Anterior cingulate cortex (tissue), 58 donors: ENCODE data around the gene CEP70.

Experiments
- DNase-seq, 58 donors: peaks; one replicate each; lab custom pipeline; 2025; lab: John Stamatoyannopoulos, UW

CEP70 gene

GRCh38 chr3:138473391-138473790 is 120.7 kb downstream of the CEP70 start:
- no peak for DNase-seq

- no peak for DNase-seq
Measured at GRCh38 chr3:138472141-138472825, 121.8 kb downstream of the CEP70 start.

DNA sequence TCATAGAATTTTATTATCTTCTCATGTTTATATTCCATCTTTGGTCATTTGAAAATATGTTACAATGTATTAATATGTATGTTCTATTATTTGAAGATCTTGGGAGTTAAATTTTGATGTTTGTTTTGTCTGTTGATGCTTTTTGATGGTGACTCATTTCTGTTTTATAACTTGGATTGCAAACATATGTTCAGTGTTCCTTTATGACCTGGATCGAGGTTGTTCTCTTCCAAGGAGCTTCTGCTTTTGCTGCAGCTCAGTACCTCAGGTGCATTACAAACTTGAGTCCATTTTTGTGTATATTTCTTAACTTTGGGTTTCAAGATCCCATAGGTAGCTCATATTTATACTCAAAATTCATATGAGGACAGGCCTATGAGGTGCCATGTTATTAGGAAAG is 122.6 kb downstream of the CEP70 start:
- DNase-seq = no peak

GRCh38 chr3:138470687-138471086 is 123.4 kb downstream of the CEP70 start:
- DNase-seq = no peak

- no peak for DNase-seq
Measured at GRCh38 chr3:138469874-138470273, 124.2 kb downstream of the CEP70 start.

DNA sequence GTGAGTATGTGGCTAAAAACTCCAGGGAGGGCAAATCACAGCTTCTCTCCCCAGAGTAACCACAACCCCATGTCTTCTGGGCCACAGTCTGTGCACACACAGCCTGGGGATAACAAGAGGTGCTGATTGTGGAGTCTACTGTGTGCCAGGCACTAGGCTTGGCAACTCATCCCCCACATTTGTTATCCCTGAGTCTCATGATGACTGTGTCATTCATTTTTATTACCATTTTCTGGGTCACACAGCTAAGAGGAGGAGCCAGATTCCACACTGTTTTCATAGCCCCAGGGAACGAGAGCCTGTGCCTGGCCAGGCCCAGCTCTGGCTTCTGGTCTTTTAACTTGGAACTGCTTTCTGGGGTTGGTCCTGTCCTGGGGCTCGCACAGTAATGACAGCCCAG is 125.2 kb downstream of the CEP70 start:
- no peak for DNase-seq

DNA sequence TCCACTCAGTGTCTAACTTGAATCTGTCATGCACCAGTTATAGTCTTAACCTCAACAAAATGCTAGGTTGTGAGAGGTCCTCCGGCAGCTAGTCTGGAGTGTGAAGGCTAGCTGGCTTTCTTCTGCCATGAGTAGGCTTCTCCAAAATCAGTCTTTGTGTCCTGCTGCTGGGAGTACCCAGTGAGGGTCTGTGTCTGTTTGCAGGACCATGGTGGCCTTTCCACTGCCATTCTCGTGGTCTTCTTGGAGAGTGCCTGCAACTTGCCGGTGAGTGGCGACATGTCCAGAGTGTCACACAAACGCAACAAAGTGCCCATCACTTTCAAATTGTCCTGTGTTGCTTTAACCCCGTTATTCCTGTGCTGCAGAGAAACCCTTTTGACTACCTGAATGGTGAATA is 125.6 kb downstream of the CEP70 start:
- no peak for DNase-seq

GRCh38 chr3:138467931-138468330 is 126.1 kb downstream of the CEP70 start:
- no peak for DNase-seq

DNA sequence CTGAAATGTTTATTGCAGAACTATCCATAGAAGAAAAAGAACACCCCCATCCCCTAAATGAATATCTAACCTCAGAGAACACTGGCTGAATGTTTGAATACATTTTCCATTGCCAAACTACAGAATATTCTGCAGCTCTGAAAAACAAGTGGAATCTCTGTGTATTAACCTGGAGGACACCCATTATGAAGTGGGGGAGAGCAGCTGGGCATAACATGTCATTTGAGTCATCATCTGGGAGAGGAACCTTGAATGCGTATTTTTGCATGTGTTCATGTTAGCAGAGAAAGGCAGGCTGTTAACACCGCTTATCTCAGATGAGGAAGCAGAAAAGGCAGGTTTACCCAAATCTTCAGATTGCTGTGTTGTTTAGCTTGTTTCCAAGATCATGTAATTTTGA is 128.1 kb downstream of the CEP70 start:
- DNase-seq = no peak

GRCh38 chr3:138465451-138465850 is 128.6 kb downstream of the CEP70 start:
- DNase-seq = no peak

DNA sequence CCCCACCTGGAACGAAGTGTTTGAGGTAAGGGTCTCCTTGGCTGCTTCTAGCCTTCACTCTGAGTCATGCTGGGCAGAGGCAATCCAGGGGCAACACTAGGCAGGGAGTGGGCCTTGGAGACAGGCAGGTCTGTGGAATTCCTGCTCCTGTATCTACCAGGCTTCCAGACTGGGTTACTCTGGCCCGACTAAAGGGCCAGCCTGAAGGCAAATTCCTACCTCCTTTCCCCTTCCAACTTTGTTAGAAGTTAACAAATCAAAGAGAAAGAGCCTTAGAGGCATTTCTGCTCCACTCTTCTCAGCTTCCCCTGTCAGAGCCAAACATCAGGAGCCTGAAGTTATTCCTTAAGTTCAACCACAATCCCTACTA is 129.6 kb downstream of the CEP70 start:
- DNase-seq = no peak

DNA sequence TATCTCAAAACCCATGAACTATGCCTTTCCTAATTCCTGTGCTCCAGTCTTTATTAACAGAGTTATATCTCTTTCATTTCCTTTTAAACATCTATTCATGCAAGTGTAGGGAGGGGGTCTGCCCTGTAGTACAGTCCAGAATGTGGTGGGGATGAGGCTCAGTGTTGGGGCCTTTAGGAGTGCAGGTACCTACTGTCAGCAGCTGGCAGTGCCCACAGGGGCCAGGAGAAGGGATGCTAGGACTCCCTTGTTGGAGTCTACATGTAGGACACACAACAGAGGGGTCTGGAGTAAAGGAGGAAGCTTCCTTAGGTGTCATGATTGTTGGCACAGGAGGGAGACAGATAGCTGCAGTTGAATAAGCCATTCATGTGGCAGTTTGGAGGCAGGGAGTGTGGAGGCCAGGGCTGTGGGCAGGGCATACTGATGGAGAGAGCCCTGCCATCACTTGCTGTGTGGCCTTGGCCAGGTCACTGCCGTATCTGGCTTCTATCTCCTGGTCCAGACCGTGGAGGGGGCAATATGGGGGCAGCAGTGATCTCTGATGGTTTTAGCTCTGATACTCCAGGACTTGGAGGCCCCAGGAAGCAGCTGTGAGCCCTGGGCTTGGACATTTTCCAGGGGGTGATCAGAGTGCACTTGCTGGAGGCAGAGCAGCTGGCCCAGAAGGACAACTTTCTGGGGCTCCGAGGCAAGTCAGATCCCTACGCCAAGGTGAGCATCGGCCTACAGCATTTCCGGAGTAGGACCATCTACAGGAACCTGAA is 130.2 kb downstream of the CEP70 start:
- no peak for DNase-seq

DNA sequence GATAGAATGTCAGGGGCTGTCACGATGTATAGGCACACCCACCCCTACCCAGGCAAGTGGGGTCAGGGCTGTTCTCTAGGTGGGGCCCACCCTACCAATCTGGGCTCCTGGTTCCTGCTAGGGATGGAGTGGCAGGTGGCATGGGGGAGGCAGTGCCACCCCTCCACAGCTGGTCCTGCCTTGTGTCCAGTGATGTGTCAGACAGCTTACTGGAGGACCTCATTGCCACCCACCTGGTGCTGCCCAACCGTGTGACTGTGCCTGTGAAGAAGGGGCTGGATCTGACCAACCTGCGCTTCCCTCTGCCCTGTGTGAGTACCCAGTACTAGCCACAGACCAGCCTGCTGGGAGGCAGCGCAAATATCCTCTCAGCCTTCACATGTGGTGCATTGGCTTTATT is 132.2 kb downstream of the CEP70 start:
- no peak for DNase-seq

- no peak for DNase-seq
Measured at GRCh38 chr3:138461246-138461645, 132.8 kb downstream of the CEP70 start.

DNA sequence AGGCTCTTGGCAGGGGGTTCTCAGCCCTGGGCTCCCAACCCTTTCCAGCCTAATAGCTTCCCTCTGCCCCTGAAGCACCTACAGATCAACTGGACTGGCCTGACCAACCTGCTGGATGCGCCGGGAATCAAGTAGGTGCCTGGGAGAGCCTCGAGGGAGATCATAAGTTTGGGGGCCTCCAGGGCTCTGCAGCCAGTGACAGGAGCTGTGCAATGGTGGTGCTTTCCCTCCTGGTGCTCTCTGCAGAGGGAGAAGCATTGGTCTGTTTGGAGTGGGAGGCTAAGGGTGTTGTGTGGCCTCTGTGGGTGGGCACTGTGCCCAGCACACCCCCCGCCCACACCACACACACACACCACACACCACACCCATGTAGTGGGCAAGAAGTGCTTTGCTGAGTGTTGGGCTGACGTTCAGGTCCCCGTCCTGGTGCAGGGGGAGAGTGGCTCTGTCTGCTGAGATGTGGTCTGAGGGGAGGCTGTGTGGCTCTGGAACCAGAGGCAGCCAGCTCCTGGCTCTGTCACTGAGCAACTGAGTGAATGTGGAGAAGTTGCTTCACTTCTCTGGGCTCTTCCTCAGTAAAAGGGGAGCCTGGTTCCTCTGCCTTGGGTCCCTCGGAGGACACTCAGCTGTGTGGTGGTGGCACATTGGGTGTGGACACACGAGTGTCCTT is 133.4 kb downstream of the CEP70 start:
- DNase-seq = no peak

DNA sequence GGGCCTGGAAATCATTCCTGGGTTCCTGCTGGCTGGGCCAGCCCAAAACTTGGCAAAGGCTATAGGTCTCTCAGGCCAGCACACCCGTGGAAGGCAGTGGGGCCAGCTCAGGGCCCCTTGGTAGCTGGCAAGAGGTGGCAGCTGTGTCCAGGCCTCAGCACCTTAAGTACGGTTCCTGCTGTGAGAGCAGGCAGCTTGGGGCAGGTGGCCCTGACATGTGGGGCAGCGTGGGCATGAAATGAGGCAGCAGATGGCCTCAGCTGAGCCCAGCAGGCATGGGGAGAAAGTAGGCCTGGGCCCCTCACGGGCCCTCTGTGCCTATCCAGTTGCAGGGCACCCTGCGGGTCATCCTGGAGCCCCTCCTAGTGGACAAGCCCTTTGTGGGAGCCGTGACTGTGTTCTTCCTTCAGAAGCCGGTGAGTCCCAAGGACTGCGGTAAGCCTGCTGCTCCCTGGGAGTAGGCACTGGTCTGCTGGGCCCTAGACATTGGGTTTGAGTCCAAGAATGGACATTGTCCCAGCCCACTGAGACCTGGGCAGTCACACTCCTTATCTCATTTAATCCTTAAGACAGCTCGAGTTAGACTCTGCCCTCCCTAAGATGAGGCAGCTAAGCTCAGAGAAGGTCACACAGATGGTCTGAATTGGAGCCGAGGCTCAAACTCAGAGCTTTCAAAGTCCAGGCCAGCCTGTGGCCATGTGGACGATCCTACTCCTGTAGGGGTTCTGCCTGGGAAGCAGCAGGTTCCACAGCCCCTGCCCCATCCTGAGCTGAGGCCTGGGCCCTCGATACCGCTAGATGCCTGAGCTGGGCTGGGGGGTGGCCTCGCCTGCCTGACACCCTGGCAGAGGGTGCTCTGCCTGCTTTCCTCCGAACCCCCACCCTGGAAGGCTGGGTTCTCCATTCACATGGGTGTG is 134.2 kb downstream of the CEP70 start:
- DNase-seq = no peak

GRCh38 chr3:138458774-138459499 is 135.1 kb downstream of the CEP70 start:
- no peak for DNase-seq

DNA sequence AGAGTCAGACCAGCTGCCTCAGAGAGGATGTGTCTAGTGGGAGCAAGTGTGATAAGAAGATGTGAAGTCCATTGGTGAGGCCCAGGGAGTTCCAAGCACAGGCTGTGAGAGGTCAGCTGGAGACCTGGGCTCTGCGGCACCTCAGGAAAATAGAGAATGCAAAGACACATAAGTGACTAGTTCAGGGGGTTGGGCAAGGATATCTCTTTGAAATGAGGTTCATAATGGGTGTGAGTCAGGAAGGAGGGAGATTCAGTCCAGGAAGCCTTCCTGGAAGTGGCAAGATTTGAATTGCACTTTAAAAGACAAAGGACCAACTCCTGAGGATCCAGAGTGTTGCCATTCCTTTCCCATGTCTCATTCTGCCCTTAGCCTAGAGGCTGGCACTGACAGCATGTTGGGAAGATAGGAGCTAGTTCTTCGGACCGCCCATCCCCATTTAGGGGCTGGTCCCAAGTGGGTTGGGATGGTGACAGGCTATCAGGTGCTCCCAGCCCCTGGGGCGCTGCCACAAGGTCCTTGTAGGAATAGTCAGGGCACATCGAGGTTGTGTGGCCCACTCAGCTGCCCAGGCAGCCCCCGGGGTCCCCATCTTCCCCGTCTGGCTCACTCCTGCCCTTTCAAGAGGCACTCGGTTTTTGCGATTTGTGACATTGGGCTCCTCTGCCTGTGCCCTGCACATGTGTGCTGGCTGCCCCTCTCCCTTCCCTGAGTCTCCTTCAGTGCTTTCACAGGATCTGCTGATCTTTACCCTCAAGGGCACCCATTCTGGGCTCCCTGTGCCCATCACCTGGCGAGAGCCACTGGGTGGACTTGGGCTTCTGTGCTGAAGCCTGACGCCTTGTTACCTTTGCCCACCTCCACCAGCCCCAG is 136.0 kb downstream of the CEP70 start:
- DNase-seq = no peak
